Ascending aorta (tissue), 2 donors: ENCODE data around the gene SLC35A3. TPM values are rescaled to one million over a fixed set of nuclear protein-coding genes. Genes with fewer than 3 reads are reported as not detected.
"Not testable (repeated sequence)": the region's sequence is repeated elsewhere in the genome, so short reads cannot be mapped to it uniquely, and the experiment has no call there.

Experiments
- DNase-seq, 2 donors: peaks; one replicate each; pipeline ENCODE4 v3.0.0-alpha.2; 2019; ENCODE audit warnings: low spot score in 2 of 2
- H3K27ac ChIP-seq, 2 donors: fragments of 200-600 bp; sonication (generic); one replicate each; pipeline ENCODE4 v1.5.1; 2016 to 2017; ENCODE audit warnings: mild to moderate bottlenecking in 1 of 2
- H3K27me3 ChIP-seq: fragments of 200-600 bp; sonication (generic); one replicate; pipeline ENCODE4 v1.5.1; 2017
- H3K36me3 ChIP-seq, 2 donors: fragments of 200-600 bp; sonication (generic); one replicate each; pipeline ENCODE4 v1.5.1; 2016
- H3K4me1 ChIP-seq, 2 donors: fragments of 200-600 bp; sonication (generic); one replicate each; pipeline ENCODE4 v1.5.1; 2016 to 2017; ENCODE audit warnings: mild to moderate bottlenecking in 1 of 2
- H3K4me3 ChIP-seq, 2 donors: fragments of 200-600 bp; sonication (generic); one replicate each; pipeline ENCODE4 v1.5.1; 2016 to 2017; ENCODE audit warnings: mild to moderate bottlenecking in 1 of 2
- H3K9me3 ChIP-seq, 2 donors: fragments of 200-600 bp; sonication (generic); one replicate each; pipeline ENCODE4 v1.5.1; 2016
- intact Hi-C: fragments of 100-400 bp; cut with DNase I; formaldehyde crosslinking; loops from one replicate; pipeline ENCODE4 v1.15.1; 2023
- total RNA-seq: library from RNA; depleted of rRNA; stranded (reverse); fragments of >200 nt; gene quantifications from one replicate; pipeline ENCODE4 v1.1.0, GENCODE V29; 2016
- TF ChIP-seq, protein P1 (sequence below), 3 experiments: fragments of 200-600 bp in 2 of 3; fragments of 450-650 bp in 1 of 3; sonication (generic) in 2 of 3; IDR thresholded peaks; one replicate each; pipeline ENCODE4 v1.5.1; 2016 to 2019; ENCODE audit warnings: antibody characterized with exemption in 3 of 3, mild to moderate bottlenecking in 1 of 3, moderate library complexity in 1 of 3

Gene SLC35A3
- total RNA-seq, 1 donor from 2014 or later, result 8.4 TPM

DNA sequence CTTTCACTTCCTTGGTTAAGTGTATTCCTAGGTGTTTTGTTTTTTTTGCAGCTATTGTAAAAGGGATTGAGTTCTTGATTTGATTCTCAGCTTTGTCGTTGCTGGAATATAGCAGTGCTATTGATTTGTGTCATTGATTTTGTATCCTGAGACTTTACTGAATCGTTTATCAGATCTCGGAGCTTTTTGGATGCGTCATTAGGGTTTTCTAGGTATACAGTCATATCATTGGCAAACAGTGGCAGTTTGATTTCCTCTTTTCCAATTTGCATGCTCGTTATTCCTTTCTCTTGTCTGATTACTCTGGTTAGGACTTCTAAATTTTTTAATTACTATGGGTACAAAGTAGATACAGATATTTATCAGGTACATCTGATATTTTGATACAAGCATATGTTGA, 75.4 kb downstream of the SLC35A3 start:
- TF ChIP-seq, protein P1, sequence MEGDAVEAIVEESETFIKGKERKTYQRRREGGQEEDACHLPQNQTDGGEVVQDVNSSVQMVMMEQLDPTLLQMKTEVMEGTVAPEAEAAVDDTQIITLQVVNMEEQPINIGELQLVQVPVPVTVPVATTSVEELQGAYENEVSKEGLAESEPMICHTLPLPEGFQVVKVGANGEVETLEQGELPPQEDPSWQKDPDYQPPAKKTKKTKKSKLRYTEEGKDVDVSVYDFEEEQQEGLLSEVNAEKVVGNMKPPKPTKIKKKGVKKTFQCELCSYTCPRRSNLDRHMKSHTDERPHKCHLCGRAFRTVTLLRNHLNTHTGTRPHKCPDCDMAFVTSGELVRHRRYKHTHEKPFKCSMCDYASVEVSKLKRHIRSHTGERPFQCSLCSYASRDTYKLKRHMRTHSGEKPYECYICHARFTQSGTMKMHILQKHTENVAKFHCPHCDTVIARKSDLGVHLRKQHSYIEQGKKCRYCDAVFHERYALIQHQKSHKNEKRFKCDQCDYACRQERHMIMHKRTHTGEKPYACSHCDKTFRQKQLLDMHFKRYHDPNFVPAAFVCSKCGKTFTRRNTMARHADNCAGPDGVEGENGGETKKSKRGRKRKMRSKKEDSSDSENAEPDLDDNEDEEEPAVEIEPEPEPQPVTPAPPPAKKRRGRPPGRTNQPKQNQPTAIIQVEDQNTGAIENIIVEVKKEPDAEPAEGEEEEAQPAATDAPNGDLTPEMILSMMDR (IDR thresholded peaks at IDR 0.05), result no peak
- H3K4me1 ChIP-seq, result peaks cover 0 to 9% of the 10 kb centered on the region in 2 donors
- intact Hi-C loops, result loop anchor here (10.0 kb wide), 1 partner anchor 980 kb away; the partner anchor contains the start of gene DPH5

GRCh38 chr1:100047235-100047708, 77.5 kb downstream of the SLC35A3 start:
- H3K36me3 ChIP-seq, DNase-seq, H3K4me3 ChIP-seq, H3K27ac ChIP-seq, H3K9me3 ChIP-seq, H3K4me1 ChIP-seq, H3K27me3 ChIP-seq: not testable (repeated sequence)
- intact Hi-C loops, result loop anchor here (10.0 kb wide), 1 partner anchor 978 kb away; the partner anchor contains the start of gene DPH5

More for the DNA sequence above, 75.4 kb downstream of the SLC35A3 start:
- Histone ChIP-seq H3K27me3 (no peaks in the 10 kb centered on the region), H3K27ac (no peak overlapping the region), H3K4me3 (no peak overlapping the region), H3K36me3 (no peaks in the 10 kb centered on the region), H3K9me3 (no peaks in the 10 kb centered on the region)
- no peak for DNase-seq

DNA sequence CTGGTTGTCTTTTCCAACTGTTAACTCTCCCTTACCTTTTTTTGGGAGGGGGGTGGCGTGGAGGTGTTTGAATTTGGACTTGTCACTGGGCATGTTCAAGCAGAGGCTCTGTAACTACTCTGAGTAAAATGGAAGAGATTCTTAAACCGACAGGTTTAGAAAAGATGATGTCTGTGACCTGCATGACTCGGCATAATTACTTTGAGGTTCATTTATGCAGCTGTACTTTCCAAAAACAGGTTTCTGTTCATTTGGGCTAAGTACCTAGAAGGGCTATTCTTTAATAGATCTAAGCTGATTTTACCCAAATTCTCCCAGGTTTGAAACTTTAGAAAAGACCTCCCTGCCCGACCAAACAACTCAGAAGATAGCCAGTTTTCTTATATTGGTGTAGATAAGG, 80.3 kb downstream of the SLC35A3 start:
- TF ChIP-seq, protein P1 (IDR thresholded peaks at IDR 0.05), result no peak
- Histone ChIP-seq H3K27ac (no peak overlapping the region), H3K9me3 (no peaks in the 10 kb centered on the region), H3K4me3 (no peak overlapping the region), H3K4me1 (no peaks in the 10 kb centered on the region), H3K27me3 (no peaks in the 10 kb centered on the region), H3K36me3 (no peaks in the 10 kb centered on the region)
- DNase-seq, result no peak
- intact Hi-C loops, result no loop called here

GRCh38 chr1:100051401-100051800, 81.6 kb downstream of the SLC35A3 start:
- Histone ChIP-seq H3K9me3 (no peaks in the 10 kb centered on the region), H3K4me1 (no peaks in the 10 kb centered on the region), H3K36me3 (no peaks in the 10 kb centered on the region), H3K27ac (no peak overlapping the region), H3K4me3 (no peak overlapping the region), H3K27me3 (no peaks in the 10 kb centered on the region)
- DNase-seq, result no peak
- TF ChIP-seq, protein P1 (IDR thresholded peaks at IDR 0.05), result no peak
- intact Hi-C loops, result no loop called here

DNA sequence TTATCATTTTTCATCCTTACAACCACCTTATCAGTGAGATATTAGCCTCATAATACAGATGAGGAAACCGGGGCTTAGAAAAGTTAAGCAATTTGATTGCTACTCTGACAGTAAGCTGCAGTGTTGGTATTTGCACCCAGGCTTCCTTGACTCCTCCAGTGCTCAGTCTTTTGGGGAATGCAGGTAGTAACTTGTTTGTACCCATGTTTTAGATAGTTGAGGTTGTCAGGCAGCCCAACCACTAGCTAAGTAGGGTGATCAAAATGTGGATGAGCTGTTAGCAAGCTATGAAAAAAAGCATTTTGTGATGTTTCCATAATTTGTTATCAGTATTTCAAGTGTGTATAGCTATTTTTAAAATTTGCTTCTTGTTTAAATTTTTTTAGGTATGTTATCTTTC, 82.1 kb downstream of the SLC35A3 start:
- TF ChIP-seq, protein P1 (IDR thresholded peaks at IDR 0.05), result no peak
- Histone ChIP-seq H3K27me3 (no peaks in the 10 kb centered on the region), H3K36me3 (no peaks in the 10 kb centered on the region), H3K4me1 (no peaks in the 10 kb centered on the region), H3K9me3 (no peaks in the 10 kb centered on the region), H3K4me3 (no peak overlapping the region), H3K27ac (no peak overlapping the region)
- no peak for DNase-seq
- intact Hi-C loops, result no loop called here

DNA sequence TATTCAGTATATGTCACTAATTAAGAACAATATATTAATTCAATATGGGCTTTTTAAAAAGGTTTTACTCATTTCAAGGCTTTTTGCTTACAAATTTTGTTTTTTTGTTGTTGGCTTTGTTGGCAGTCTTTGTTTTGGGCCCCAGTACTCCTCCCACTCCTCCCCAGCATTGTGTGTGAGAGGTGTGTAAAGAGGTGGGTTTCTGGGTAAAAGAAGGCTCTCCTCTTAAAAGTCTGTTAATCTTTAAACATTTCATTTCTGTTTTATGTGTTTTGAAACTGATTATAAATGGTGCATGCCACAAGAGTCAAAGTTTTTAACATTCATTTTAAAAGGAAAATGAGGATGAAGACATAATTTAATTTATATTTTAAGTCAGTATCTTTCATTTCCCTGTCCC, 83.3 kb downstream of the SLC35A3 start:
- Histone ChIP-seq H3K27ac (no peak overlapping the region), H3K4me1 (no peaks in the 10 kb centered on the region), H3K4me3 (no peak overlapping the region), H3K27me3 (no peaks in the 10 kb centered on the region), H3K9me3 (no peaks in the 10 kb centered on the region), H3K36me3 (peaks cover 0 to 5% of the 10 kb centered on the region in 2 donors)
- TF ChIP-seq, protein P1 (IDR thresholded peaks at IDR 0.05), result no peak
- intact Hi-C loops, result no loop called here
- DNase-seq, result no peak
